HG03139 (cell line): ENCODE results near the gene SNX20.

Experiments
- ATAC-seq: cut with Tn5 transposase; IDR thresholded peaks from one replicate; pipeline ENCODE4 v1.9.1; 2021; ENCODE audit not compliant: unreplicated experiment

Gene SNX20

DNA sequence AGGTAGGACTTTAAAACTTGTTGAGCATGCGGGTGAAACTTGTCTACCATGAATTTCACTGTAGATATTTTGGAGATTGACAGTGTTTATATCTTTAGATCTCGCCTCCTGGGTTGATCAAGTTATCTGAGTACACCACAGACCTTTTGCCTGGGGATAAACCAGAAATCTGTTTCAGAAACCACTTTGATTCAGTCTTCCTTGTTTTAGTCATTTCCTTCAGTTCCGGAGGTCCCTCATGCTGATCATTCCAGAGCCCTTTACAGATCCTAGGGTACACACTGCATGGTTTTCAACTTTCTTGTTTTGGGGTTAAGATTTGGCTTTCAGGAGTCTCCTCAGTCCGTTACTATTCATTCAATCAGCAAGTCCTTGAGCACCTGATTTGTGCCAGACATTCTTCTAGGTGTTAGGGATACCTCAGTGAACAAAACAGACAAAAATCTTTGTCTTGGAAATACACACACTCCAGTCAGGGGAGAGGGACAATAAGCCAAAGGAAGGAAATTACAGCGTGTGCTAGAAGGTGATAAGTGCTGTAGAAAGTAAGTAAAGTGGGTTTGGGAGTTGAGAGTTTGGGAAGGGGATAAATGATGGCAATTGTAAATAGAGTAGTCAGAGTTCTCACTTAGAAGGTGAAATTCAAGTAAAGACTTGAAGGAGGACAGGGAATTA lies 24.5 kb upstream of the SNX20 start:
- no peak for ATAC-seq

DNA sequence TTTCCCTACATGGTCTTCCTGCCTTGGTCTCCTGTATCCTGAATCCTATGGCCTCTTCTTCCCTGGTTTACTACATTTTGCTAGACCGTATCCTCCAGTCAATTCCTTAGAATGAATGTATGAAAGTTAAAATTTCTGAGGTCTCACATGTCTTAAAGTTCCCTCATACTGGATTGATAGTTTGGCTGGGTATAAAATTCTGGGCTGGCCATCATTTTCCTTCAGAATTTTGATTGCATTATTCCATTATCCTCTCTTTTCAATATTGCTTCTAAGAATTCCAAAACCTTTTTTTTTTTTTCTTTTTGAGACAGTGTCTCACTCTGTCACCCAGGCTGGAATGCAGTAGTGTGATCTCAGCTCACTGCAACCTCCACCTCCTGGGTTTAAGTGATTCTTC lies 23.1 kb upstream of the SNX20 start:
- ATAC-seq, result no peak

DNA sequence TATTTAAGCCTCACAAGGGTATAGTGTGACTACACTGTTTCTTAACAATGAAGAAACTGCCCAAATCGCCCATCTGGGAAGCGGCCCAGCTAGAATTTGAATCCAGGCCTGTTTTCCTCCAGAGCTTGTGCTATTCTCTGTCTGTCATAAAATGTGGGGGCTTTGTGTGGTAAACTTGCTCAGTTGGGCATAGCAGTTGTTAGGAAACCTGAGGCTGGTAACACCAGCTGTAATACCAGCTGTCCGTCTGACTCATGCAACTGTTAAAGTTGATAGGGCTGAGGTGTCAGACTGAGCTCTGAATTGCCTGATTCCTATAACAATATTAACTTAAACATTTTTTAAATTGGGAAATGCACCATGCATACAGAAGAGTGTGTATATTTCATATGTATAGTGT lies 21.6 kb upstream of the SNX20 start:
- no peak for ATAC-seq

DNA sequence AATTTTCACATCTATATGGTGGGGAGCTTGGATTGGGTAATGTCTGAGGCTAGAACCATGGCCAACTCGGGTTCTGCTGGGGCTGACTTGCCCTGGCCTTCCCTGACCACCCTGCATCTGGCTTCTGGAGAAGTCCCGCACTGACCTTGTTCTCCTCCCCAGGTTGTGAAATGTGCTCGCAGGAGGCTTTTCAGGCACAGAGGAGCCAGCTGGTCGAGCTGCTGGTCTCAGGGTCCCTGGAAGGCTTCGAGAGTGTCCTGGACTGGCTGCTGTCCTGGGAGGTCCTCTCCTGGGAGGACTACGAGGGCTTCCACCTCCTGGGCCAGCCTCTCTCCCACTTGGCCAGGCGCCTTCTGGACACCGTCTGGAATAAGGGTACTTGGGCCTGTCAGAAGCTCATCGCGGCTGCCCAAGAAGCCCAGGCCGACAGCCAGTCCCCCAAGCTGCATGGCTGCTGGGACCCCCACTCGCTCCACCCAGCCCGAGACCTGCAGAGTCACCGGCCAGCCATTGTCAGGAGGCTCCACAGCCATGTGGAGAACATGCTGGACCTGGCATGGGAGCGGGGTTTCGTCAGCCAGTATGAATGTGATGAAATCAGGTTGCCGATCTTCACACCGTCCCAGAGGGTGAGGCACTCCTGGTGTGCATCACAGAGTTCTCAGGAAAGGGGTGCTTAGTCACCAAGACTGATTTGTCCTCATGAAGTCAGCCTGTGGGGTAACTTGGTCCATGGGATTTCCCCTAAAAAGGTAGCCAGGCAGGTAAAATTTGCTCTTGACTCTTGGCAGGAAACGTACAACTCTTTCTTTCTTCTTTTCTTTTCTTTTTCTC lies 18.4 kb upstream of the SNX20 start:
- no peak for ATAC-seq

DNA sequence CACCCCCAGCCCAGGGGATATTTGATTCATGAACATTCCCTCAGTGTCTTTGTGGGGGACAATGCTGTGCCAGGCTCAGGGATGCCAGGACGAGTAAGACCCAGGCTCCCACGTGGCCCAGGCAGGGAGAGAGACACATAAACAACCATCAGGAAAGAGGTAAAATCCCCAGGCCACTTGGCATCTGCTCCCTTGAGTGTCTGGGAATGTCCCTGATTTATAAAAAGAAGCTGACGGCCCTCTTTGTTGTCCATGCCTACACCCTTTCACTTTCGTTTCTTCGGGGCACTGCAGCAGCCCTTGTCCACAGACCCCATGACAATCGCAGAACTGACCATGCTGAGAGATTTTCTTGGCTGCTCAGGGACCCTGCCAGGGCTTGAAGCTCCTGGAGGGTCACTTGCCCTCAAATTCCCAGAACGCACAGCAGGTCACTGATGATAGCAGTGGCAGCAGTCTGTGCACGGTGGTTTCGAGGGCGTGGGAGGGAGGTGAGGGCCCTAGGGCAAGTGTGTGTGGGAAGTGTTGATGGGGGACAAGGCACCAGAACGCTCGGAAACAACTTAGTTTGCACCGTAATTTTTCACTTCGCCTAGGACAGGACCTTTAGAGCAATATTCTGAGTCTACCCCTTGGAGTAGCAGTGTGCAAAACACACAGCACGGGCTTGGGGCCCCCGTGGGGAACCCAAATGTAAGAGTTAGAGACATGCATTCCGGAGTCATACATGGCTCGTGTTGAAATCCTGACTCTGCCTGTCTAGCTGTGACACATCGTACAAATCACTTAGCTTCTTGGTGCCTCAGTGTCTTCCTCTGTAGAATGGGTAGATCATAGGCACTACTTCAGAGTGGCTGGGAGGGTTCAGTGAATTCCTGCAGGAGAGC lies 17.0 kb upstream of the SNX20 start:
- ATAC-seq, result peak; percentile 27

DNA sequence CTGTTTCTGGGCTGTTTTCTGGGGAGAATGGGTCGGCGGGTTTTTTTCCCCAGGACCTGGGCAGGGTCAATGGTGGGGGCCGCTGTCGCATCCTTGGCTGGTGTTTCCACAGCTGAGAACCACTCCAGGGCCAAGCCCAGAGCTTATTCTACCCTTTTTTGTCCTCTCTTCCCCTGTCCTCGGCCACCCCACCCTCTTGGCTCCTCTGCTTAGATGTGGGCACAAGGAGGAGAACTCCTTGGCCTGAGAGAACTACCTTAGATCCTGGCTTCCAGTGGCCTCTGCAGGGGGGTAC lies 16.3 kb upstream of the SNX20 start:
- no peak for ATAC-seq

DNA sequence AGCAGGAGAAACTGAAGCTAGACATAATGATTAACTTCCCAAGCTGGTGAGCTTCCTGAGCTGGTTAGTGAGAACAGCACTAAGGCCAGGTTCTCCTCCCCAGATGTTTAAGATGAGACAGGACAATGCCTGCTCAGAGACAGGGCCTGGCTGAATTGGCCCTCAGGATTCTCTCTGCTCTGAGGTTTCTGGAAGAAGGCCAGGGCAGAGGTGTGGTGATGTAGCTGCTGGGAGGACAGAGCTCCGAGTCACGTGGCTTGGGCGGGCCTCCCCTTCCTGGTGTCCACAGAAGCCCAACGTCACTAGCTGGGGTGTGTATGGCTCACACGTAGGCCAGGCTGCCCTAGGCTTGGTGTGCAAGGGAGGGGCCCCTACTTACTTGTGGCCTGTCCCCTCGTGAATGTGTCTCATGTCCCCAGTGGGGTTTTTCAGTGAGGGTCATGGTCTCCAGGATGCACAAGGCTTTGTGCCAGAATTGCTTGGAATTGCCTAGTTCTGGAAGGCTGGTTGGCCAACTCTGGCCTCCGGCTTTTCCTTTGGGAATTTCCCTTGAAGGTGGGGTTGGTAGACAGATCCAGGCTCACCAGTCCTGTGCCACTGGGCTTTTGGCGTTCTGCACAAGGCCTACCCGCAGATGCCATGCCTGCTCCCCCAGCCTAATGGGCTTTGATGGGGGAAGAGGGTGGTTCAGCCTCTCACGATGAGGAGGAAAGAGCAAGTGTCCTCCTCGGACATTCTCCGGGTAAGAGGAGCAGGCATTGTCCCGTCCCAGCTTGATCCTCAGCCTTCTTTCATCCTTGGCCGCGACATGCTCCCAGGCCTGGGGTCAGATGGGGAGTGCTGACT lies 15.7 kb upstream of the SNX20 start:
- peak; percentile 63 for ATAC-seq

DNA sequence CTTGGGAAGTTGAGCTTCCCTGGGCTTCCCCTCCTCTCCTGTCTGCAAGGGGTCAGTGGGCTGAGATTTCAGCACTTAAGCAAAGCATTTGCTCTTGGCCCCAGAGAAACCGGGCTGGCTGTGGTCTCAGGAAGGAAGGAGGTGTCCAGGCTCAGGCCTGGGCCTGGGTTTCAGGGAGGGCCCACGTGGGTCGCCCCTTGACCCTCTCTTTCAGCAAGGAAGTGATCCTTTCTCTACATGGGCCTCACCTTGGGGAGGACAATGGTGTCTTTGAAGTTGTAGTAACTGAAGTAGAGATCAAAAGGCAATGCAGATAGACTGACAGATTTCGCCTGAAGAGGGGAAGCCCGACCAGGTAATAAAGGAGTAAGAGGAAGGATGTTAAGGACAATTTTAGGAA lies 15.0 kb upstream of the SNX20 start:
- no peak for ATAC-seq

DNA sequence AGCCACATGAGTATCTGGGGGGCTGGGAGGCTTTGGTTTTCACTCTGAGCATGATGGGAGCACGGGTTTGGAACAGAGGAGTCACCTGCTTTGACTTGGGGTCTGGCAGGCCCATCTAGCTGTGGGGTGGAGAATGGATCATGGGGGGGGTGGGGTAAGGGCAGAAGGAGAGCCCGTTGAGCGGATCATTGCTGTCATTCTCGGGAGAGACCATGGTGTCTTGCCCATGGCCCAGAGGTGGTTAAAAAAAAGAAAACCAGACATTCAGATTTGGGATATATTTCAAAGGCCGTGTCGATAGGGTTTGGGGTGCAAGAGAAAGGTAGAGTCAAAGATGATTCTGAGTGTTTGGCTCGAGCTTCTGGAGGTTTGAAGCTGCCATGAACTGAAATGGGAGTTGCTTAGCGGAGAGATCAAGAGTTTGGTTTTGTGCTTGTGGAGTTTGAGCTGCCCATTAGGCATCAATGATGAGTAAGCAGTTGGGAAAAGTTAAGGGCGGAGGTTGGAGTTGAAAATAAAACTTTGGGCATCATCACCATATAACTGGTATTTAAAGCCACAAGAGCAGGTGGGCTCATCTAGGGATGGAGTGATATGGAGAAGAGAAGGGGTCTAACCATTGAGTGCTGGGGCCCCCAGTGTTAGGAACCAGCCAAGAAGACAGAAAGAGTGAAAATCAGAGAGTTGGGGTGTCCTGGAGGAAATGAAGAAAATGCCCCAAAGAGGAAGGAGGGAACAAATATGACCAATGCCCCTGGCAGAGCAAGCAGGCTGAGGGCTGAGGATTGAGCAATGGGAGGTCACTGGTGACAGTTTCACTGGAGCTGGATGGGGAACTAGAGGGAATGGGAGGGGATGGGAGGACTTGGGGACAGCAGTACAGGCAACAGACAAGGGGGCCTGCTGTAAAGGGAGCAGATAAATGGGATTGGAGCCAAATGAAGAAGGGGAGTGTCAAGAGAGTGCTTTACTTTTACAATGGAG lies 14.2 kb upstream of the SNX20 start:
- ATAC-seq, result no peak

DNA sequence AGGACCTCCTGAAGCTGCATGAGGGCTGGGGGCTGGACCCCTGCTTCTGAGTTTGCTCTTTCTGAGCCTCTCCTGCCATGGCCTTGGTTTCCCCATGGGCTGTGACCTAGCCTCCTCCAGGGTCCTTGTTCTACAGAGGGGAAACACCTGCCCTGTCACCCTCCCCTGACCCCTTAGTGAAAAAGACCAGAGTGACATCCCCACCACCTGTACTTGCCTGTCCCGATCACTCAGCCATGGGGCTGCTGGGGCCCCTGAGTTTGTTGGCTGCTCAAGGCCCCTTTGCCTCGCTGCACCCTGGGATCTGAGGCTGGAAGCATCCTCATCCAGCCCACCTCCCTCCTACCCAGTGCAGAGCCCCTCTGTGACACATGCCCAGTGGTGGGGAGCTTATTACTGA lies 13.1 kb upstream of the SNX20 start:
- no peak for ATAC-seq

DNA sequence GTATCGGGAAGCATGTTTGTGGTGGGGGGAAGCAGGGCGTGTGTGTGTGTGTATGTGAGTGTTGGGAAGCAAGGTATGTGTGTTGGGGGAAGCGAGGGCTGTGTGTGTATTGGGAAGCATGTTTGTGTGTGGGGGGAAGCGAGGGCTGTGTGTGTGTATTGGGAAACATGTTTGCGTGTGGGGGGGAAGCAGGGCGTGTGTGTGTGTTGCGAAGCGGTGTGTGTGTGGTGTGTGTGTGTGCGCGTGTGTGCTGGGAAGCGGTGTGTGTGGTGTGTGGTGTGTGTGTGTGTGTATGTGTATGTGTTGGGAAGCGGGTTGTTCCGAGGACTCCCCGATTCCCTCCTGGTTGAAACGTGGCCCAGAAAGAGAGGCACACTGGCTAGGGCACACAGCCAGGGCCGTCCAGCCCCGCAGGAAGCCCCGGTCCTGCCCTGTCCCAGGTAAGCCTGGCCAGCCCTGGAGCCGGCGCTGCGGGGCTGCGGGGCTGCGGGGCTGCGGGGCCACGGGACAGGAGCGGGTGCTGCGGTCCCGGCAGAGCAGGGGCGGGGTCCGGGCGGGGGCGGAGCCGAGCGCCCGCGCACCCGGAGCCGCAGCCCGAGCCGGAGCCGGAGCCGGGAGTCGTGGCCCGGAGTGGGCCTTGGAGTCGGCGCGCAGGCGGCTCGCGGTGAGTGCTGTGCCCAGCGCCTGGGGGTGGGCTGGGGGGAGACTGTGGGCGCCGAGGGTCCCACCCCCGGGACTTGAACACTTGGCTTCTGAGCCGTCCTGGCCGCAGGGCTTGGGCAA lies 12.1 kb upstream of the SNX20 start, which contains the start of gene NOD2:
NOD2 (plus strand) TSS at position 608 of the 783 bp plus-strand sequence. CDS start 5,890 bp downstream, outside the sequence.
- no peak for ATAC-seq

DNA sequence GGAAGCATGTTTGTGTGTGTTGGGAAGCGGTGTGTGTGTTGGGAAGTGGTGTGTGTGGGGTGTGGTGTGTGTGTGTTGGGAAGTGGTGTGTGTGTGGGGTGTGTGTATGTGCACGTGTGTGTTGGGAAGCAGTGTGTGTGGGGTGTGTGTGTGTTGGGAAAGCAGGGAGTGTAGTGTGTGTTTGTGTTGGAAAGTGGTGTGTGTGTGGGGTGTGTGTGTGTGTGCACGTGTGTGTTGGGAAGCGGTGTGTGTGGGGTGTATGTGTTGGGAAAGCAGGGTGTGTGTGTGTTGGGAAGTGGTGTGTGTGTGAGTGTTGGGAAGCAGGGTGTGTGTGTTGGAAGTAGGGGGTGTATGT lies 11.5 kb upstream of the SNX20 start:
- no peak for ATAC-seq

DNA sequence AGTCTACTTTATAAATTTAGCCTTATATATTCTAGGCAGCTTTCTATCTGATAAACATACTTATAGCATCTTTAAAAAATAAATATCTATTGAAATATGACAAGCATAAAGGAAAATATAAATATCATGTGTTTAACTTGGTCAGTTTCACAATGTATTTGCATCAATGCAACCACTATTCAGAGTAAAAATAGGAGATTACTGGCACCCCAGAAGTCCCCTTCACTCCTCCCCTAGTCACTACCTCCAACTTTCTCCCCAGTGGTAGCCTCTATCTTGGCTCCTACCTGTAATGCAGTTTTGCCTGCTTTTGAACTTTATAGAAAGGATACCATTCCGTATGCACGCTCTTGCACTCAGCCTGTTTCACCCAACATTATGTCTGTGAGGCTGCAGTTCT lies 9.1 kb upstream of the SNX20 start:
- ATAC-seq, result no peak

DNA sequence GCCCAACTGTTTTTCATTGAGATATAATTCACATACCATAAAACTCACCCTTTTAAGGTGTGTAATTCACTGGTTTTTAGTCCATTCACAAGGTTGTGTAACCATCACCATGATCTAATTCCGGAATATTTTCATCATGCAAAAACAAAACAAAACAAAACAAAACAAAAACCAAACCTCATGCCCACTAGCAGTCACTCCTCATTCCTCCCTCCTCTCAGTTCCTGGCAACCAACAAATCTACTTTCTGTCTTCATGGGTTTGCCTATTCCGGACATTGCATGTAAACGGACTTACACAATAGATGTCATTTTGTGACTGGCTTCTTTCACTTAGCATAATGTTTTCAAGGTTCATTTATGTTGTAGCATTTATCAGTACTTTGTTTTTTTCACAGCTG lies 7.8 kb upstream of the SNX20 start:
- no peak for ATAC-seq

DNA sequence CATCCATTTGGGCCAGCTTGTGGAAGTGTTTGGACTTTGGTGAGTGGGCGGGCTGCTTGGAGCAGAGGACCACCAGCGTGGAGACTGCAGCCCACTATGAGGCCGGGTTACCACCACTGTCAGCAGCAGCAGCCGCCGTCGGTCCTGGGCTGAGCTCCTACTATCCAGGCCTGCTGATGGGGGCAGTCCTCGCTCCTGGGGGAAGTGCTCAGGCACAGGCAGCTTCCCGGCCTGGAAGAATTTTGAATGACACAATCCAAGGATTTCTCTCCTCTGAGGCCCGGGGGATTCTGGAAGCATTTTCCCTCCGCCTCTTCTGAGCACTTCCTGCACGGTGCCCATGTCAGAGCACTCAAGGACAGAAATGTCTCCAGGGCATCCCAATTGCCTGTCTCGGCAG lies 7.0 kb upstream of the SNX20 start:
- no peak for ATAC-seq

DNA sequence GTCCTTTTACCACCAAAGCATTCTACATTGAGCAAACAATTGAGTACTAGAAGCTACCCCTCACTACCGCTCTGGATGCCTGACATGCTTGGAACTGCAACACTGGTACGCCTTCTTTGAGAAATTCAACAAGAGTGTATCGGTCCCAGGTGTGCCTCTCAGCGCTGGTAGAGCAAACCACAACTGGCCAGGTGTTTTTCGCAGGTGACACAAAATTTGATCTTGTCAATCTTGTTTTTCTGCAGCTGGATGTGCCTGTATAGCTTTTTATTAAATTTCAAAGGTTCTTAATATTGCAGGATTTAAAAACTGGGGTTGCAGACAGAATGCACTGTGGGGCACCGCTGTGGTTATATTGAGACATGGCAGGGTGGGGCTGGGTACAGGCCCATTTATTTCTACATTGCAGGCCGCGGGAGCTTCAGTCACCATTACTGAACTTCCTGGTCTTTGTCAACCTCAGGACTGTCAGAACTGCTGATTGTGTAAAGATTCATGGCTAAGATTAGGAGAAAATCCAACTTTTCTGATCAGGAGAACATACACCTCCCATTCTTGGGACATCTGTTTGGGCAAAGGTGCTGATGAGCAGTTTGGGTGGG lies 4.5 kb upstream of the SNX20 start:
- no peak for ATAC-seq

DNA sequence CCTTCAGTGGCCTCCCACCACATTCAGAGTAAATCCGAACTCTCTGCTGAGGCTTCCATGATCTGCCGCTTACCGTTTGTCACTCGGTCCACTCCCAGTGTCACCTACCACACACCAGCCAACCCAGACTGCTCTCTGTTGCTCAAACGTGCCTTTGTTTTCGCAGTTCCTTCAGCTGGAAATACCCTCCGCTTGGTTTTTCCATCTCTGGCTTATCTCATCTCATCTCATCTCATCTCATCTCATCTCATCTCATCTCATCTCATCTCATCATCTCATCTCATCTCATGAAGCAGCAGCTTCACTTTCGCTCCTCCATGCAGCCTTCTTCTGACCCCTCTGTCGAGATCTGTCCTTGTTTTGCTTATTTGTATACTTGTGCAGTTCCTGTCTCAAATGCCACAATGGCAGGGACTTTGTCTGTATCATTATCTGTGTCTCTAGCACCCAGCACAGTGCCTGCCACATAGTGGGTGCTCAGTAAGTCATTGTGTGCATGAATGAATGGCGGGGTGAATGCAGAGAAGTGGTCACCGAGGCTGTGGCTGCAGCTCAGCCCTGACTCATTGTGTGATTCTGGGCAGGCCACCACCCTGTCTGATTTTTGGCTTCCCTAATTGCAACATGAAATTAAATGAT lies 3.8 kb upstream of the SNX20 start:
- ATAC-seq, result no peak
